D721Med (cell line): ENCODE results near the gene NPTN.

Experiments
- DNase-seq: peaks from one replicate; pipeline ENCODE4 v3.0.0; 2011; ENCODE audit warnings: low spot score; ENCODE audit not compliant: insufficient read length
- FAIRE-seq: peaks from 2 replicates; lab custom pipeline; 2011; peaks lifted over from hg19 to GRCh38; lab: Jason Lieb, UNC
- TF ChIP-seq, protein P1 (sequence below): IDR thresholded peaks from 2 replicates; pipeline ENCODE4 v1.5.1; 2012; ENCODE audit warnings: mild to moderate bottlenecking, control low read depth; ENCODE audit not compliant: insufficient read depth; ENCODE audit errors: missing control alignments

NPTN gene

DNA sequence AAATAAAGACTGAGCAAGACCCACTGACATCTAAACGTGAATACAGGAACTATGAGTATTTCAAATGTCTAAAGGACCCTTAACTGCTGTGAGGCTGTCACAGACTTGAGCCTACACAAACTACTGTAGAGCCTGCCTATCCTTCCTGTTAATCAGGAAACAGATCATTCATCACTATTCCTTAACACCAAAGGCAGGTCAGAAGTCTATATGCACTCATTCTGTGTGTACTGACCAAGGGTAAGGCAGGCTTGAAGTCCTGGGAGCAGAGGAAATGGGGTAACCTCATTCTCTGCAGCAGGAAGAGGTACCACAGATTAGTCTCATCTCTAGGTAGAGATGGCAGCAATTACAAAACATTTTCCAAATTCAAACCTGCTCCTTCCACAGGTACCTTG, 30.7 kb downstream of the NPTN start:
- TF ChIP-seq, protein P1, sequence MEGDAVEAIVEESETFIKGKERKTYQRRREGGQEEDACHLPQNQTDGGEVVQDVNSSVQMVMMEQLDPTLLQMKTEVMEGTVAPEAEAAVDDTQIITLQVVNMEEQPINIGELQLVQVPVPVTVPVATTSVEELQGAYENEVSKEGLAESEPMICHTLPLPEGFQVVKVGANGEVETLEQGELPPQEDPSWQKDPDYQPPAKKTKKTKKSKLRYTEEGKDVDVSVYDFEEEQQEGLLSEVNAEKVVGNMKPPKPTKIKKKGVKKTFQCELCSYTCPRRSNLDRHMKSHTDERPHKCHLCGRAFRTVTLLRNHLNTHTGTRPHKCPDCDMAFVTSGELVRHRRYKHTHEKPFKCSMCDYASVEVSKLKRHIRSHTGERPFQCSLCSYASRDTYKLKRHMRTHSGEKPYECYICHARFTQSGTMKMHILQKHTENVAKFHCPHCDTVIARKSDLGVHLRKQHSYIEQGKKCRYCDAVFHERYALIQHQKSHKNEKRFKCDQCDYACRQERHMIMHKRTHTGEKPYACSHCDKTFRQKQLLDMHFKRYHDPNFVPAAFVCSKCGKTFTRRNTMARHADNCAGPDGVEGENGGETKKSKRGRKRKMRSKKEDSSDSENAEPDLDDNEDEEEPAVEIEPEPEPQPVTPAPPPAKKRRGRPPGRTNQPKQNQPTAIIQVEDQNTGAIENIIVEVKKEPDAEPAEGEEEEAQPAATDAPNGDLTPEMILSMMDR: no peak
- no peak for DNase-seq
- FAIRE-seq: no peak

DNA sequence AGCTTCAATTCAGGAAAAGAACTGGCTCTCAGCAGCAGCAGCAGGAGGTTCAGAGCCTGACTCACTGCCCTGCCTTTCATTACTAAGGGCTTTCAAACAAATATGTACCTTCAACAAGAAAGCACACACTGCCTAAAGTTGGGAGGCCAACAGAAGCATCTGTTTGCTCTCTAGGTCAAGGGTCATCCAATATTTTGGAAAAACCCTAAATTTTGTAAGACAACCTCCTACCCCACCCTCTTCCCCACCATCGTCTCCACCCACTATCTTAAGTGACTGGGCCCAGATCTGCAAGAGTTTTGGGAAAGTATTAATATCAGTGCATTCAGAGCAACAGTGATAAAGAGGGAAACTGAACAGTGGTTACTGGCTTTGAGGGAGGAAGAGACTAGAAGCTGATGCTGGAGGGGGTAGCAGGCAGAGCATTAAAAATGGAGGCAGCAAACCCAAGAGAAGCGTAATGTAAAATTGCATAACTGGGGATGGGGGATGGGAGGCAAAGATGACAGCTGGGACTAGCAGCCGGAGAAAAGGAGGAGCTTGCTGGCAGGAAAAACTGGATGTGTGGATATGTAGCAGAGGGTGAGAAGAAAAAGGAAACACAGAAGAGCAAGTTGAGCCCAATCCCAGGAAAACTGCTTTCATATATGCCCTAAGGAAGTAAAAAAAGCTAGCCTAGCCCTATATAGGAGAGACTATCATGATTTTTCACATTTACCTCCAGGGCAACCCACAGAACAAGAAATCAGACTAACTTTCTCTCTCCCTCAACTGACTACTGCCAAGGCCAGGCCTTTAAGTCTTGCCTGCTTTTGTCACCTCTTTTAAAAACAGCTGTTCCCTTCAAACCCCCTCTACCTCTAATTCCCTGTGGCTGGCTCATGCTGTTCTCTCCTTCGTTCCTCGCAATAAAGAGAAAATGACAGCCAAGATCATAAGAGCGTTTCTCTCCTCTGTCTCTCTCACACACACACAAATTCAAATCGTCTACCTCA, 31.4 kb downstream of the NPTN start:
- TF ChIP-seq, protein P1: no peak
- FAIRE-seq: no peak
- no peak for DNase-seq

DNA sequence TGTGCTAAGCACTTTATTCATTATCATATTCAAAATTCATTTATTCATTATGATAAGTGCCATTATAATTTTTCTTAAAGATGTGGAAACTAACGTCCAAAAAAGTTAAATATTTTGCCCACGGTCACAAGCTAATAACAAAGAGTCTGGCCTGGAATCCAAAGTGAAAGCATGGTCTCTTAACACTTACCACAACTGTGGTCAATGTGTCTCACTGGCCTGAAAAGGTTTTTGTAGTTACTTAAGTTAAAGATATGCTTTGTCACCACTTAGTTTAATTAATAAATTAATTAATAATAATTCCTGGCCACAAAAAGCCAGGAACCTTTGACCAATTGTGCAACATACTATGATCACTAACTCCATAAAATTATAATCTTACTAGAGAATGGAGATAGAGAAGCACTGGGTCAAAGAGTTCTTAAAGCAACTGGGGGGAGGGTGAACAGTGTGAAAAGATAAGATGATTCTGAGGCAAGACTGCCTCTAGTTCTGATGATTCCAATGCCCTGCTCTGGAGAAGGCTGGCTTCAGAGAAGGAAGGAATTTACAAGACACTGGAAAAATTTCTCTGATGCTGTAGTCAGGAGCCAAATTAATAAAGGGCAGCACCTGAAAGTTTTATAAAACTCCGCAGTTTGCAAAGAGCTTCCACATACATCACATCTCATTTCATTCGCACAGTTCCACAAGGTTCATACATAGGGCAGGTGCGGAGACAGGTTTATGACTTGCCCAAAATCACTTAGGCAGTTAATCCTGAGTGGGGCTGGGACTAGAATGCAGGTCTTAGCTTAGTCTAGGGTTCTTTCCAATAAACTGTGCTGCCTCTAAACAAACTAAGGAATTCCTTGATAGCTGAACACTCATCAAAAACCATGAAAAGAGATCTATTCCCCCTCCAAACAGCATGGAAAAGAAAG, 32.5 kb downstream of the NPTN start:
- TF ChIP-seq, protein P1: no peak
- FAIRE-seq: no peak

DNA sequence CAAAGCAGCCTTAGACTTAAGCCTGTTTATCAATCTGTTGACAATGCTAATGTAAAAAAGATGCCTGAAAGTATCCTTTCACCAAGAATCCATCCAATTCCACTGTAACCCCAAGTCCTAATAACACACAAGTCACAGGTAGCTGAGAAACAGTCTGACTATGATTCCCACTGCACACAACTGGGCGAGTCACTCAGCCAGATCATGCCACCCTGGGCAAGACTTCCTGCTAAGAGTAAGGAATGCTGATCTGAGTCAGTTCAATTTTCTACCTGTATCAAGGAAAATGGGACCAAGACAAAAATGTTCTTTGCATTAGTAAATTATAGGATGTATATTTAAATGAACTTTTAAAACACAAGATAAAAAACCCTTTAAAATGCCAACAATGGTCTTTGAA, 33.3 kb downstream of the NPTN start:
- no peak for FAIRE-seq
- TF ChIP-seq, protein P1: no peak
- no peak for DNase-seq

More for the DNA sequence above, 32.5 kb downstream of the NPTN start:
- DNase-seq: no peak

- TF ChIP-seq, protein P1: no peak
- DNase-seq (no peak), FAIRE-seq (no peak)
Observed at GRCh38 chr15:73598530-73599160, 34.5 kb downstream of the NPTN start.

- DNase-seq: no peak
- TF ChIP-seq, protein P1: no peak
- no peak for FAIRE-seq
Observed at GRCh38 chr15:73597036-73597638, 36.1 kb downstream of the NPTN start.
